Sigmoid colon (tissue), 3 donors: ENCODE results near the gene TROAP.

Source experiments
- CTCF ChIP-seq, 4 experiments: fragments of 450-650 bp in 3 of 4; fragments of 200-600 bp in 1 of 4; IDR thresholded peaks; one replicate each; pipeline ENCODE4 v1.5.1; 2016 to 2019; ENCODE audit warnings: antibody characterized with exemption in 4 of 4, mild to moderate bottlenecking in 3 of 4, moderate library complexity in 2 of 4
- POLR2A ChIP-seq, 2 donors: fragments of 450-650 bp; IDR thresholded peaks; one replicate each; pipeline ENCODE4 v1.6.1; 2016; ENCODE audit warnings: antibody characterized with exemption in 2 of 2, mild to moderate bottlenecking in 2 of 2, moderate library complexity in 2 of 2

GRCh38 chr12:49345051-49345824 is 22.2 kb downstream of the TROAP start:
- TF ChIP-seq CTCF (IDR thresholded peaks at IDR 0.05) (no peak), POLR2A (IDR thresholded peaks at IDR 0.05) (no peak)
